DMS153 (cell line): ENCODE data around the gene RAB34.
"Not testable (repeated sequence)": the region's sequence is repeated elsewhere in the genome, so short reads cannot be mapped to it uniquely, and the experiment has no call there.

ENCODE experiments used
- DNase-seq: peaks from one replicate; lab custom pipeline; 2025; lab: John Stamatoyannopoulos, UW

Gene RAB34

GRCh38 chr17:28728364-28729200, 10.9 kb upstream of the RAB34 start, which contains the start of gene NEK8:
NEK8 (plus strand) TSS chr17:28728788; CDS start chr17:28728814, 26 bp downstream.
- DNase-seq = peak; percentile 84

- peak; percentile 95 for DNase-seq
These were observed 9.2 kb upstream of the RAB34 start for GRCh38 chr17:28726627-28727491.

- DNase-seq = peak; percentile 37
These were observed 8.6 kb upstream of the RAB34 start, which contains the start of gene TLCD1 for GRCh38 chr17:28726226-28726626. TLCD1 (minus strand) TSS chr17:28726233; CDS start chr17:28726097, 136 bp downstream.

- peak; percentile 56 for DNase-seq
These were observed 8.1 kb upstream of the RAB34 start for GRCh38 chr17:28725660-28726225.

- DNase-seq = peak; percentile 56
These were observed 7.5 kb upstream of the RAB34 start for GRCh38 chr17:28725166-28725659.

- DNase-seq = no peak
These were observed 7.0 kb upstream of the RAB34 start for GRCh38 chr17:28724500-28725165.

- DNase-seq = not testable (repeated sequence)
These were observed 6.3 kb upstream of the RAB34 start for GRCh38 chr17:28723836-28724499.

GRCh38 chr17:28723159-28723835, 5.6 kb upstream of the RAB34 start:
- DNase-seq = no peak

GRCh38 chr17:28722417-28723158, 4.9 kb upstream of the RAB34 start:
- no peak for DNase-seq

GRCh38 chr17:28720997-28721329, 3.3 kb upstream of the RAB34 start:
- DNase-seq = not testable (repeated sequence)

GRCh38 chr17:28720247-28720996, 2.8 kb upstream of the RAB34 start:
- DNase-seq = no peak

GRCh38 chr17:28719021-28719433, 1.4 kb upstream of the RAB34 start:
- DNase-seq = no peak

GRCh38 chr17:28718333-28719020, 809 bp upstream of the RAB34 start:
- DNase-seq = no peak

GRCh38 chr17:28716740-28717577, 709 bp downstream of the RAB34 start:
- DNase-seq = no peak

GRCh38 chr17:28715217-28715616, 2.5 kb downstream of the RAB34 start:
- no peak for DNase-seq

GRCh38 chr17:28714281-28714680, 3.4 kb downstream of the RAB34 start:
- no peak for DNase-seq

- no peak for DNase-seq
These were observed 4.8 kb downstream of the RAB34 start for GRCh38 chr17:28712705-28713415.
